Trophoblast cell (in vitro differentiated cells and primary cell): ENCODE measurements around the gene PRKAG1.

Experiments
- DNase-seq, 2 donors: peaks; one replicate each; pipeline ENCODE4 v3.0.0-alpha.2; 2016
- H2AFZ ChIP-seq: 2 replicates; pipeline ENCODE4 v1.6.1; 2013; ENCODE audit warnings: low read length, moderate library complexity, mild to moderate bottlenecking; ENCODE audit not compliant: insufficient read depth, poor library complexity
- H2AK5ac ChIP-seq: 2 replicates; pipeline ENCODE4 v1.6.1; 2013; ENCODE audit warnings: mild to moderate bottlenecking, low read length
- H2BK120ac ChIP-seq: 2 replicates; pipeline ENCODE4 v1.6.1; 2013; ENCODE audit warnings: low read length, mild to moderate bottlenecking, moderate library complexity; ENCODE audit not compliant: insufficient read depth, poor library complexity
- H2BK12ac ChIP-seq: 2 replicates; pipeline ENCODE4 v1.6.1; 2013; ENCODE audit warnings: mild to moderate bottlenecking, low read length, moderate library complexity
- H2BK5ac ChIP-seq: 2 replicates; pipeline ENCODE4 v1.6.1; 2013; ENCODE audit warnings: low read length, low read depth, moderate library complexity, mild to moderate bottlenecking; ENCODE audit not compliant: poor library complexity
- H3K14ac ChIP-seq: 2 replicates; pipeline ENCODE4 v1.6.1; 2013; ENCODE audit warnings: mild to moderate bottlenecking, low read length
- H3K18ac ChIP-seq: 2 replicates; pipeline ENCODE4 v1.6.1; 2013; ENCODE audit warnings: mild to moderate bottlenecking, low read length
- H3K23ac ChIP-seq: 2 replicates; pipeline ENCODE4 v1.6.1; 2013; ENCODE audit warnings: low read length
- H3K27ac ChIP-seq: 2 replicates; pipeline ENCODE4 v1.5.1; 2013; ENCODE audit warnings: low read depth, mild to moderate bottlenecking, inconsistent platforms, low read length, moderate library complexity
- H3K27me3 ChIP-seq: 2 replicates; pipeline ENCODE4 v1.6.1; 2013; ENCODE audit warnings: inconsistent platforms, mild to moderate bottlenecking, low read length, moderate library complexity; ENCODE audit not compliant: insufficient read depth
- H3K36me3 ChIP-seq, 2 experiments: 1 replicate in 1 of 2; 2 replicates in 1 of 2; pipeline ENCODE4 v1.6.1; 2013; ENCODE audit warnings: low read length in 2 of 2, mild to moderate bottlenecking in 2 of 2, moderate library complexity in 1 of 2; ENCODE audit not compliant: insufficient read depth in 2 of 2, control insufficient read depth in 1 of 2
- H3K4ac ChIP-seq: 2 replicates; pipeline ENCODE4 v1.6.1; 2013; ENCODE audit warnings: low read depth, mild to moderate bottlenecking, low read length, moderate library complexity
- H3K4me1 ChIP-seq, 2 experiments: 1 replicate in 1 of 2; 2 replicates in 1 of 2; pipeline ENCODE4 v1.6.1; 2013; ENCODE audit warnings: low read length in 2 of 2, mild to moderate bottlenecking in 2 of 2, moderate library complexity in 1 of 2; ENCODE audit not compliant: insufficient read depth in 2 of 2, control insufficient read depth in 1 of 2
- H3K4me2 ChIP-seq: 2 replicates; pipeline ENCODE4 v1.6.1; 2013; ENCODE audit warnings: inconsistent platforms, mild to moderate bottlenecking, low read length, moderate library complexity
- H3K4me3 ChIP-seq: 2 replicates; pipeline ENCODE4 v1.5.1; 2013; ENCODE audit warnings: mild to moderate bottlenecking, low read depth, low read length, inconsistent platforms
- H3K79me1 ChIP-seq: one replicate; pipeline ENCODE4 v1.6.1; 2013; ENCODE audit warnings: low read length
- H3K79me2 ChIP-seq: 2 replicates; pipeline ENCODE4 v1.6.1; 2013; ENCODE audit warnings: low read length, mild to moderate bottlenecking; ENCODE audit not compliant: control insufficient read depth, insufficient read depth, poor library complexity
- H3K9ac ChIP-seq: 2 replicates; pipeline ENCODE4 v1.6.1; 2013; ENCODE audit warnings: mild to moderate bottlenecking, low read length
- H3K9me3 ChIP-seq: 2 replicates; pipeline ENCODE4 v1.6.1; 2013; ENCODE audit warnings: low read depth, mild to moderate bottlenecking, control low read depth, inconsistent platforms, low read length; ENCODE audit not compliant: insufficient read depth
- H4K12ac ChIP-seq: 2 replicates; pipeline ENCODE4 v1.6.1; 2013; ENCODE audit warnings: low read depth, mild to moderate bottlenecking, low read length, moderate library complexity
- H4K8ac ChIP-seq: 2 replicates; pipeline ENCODE4 v1.6.1; 2013; ENCODE audit warnings: low read depth, mild to moderate bottlenecking, low read length, moderate library complexity
- H4K91ac ChIP-seq: one replicate; pipeline ENCODE4 v1.6.1; 2013; ENCODE audit warnings: low read depth, mild to moderate bottlenecking, low read length, moderate library complexity
- WGBS: extraction: QIAGEN DNeasy Blood & Tissue Kit; methylation state at CpG from one replicate; pipeline ENCODE4 v1.1.7; 2013; ENCODE audit warnings: missing lambda C conversion rate; ENCODE audit not compliant: insufficient read length, insufficient coverage; ENCODE audit errors: extremely low coverage; 5-methylcytosine and 5-hydroxymethylcytosine counted together

Gene PRKAG1

DNA sequence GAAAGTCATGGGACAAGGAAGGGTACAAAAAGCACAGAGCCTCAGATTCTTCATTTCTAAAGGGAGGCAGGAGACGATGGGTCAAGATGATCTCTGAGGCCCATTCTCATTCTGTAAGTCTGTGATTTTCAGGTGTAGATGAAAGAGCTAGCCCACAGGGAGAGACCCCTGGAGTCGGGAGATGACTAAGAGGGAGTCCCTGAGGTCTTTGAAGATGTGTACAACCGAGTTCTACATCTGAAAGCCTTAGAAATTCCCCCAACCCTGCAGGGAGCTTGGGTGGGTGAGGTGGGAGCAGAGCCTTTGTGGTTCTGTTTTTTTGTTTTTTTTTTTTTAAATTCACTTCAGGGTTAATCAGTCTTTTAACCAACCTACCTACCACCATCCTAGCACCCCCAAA is 50.1 kb downstream of the PRKAG1 start:
- H3K14ac ChIP-seq: no peak overlapping the region
- no peak overlapping the region for H2AK5ac ChIP-seq
- no peak overlapping the region for H3K4me2 ChIP-seq
- H2BK5ac ChIP-seq: no peak overlapping the region
- peaks cover 3% of the 10 kb centered on the region for H3K9me3 ChIP-seq
- H3K9ac ChIP-seq: no peak overlapping the region
- peaks cover 41% of the 10 kb centered on the region for H3K27me3 ChIP-seq
- H2BK120ac ChIP-seq: no peak overlapping the region
- no peak overlapping the region for H2BK12ac ChIP-seq
- no peak overlapping the region for H4K8ac ChIP-seq
- H3K27ac ChIP-seq: no peak overlapping the region
- H3K36me3 ChIP-seq: no peaks in the 10 kb centered on the region
- no peak overlapping the region for H2AFZ ChIP-seq
- no peak overlapping the region for H4K12ac ChIP-seq
- no peaks in the 10 kb centered on the region for H3K79me1 ChIP-seq
- H3K4me3 ChIP-seq: no peak overlapping the region
- H3K4ac ChIP-seq: no peak overlapping the region
- no peak overlapping the region for H3K23ac ChIP-seq
- no CpG with 5 or more reads among the region's 3 CpGs for WGBS
- DNase-seq: no peak
- H3K79me2 ChIP-seq: no peaks in the 10 kb centered on the region
- no peak overlapping the region for H4K91ac ChIP-seq
- H3K4me1 ChIP-seq: peaks cover 5 to 16% of the 10 kb centered on the region in 2 experiments
- H3K18ac ChIP-seq: no peak overlapping the region

GRCh38 chr12:48967991-48968390 is 50.6 kb downstream of the PRKAG1 start:
- peaks cover 5 to 16% of the 10 kb centered on the region in 2 experiments for H3K4me1 ChIP-seq
- no CpG with 5 or more reads among the region's 7 CpGs for WGBS
- H3K18ac ChIP-seq: no peak overlapping the region
- H3K79me2 ChIP-seq: no peaks in the 10 kb centered on the region
- H3K9ac ChIP-seq: no peak overlapping the region
- no peak overlapping the region for H3K23ac ChIP-seq
- H3K79me1 ChIP-seq: no peaks in the 10 kb centered on the region
- H3K14ac ChIP-seq: no peak overlapping the region
- H3K27ac ChIP-seq: no peak overlapping the region
- H2BK5ac ChIP-seq: no peak overlapping the region
- H2AK5ac ChIP-seq: no peak overlapping the region
- H3K9me3 ChIP-seq: peaks cover 3% of the 10 kb centered on the region
- H3K36me3 ChIP-seq: no peaks in the 10 kb centered on the region
- peaks cover 37% of the 10 kb centered on the region for H3K27me3 ChIP-seq
- H4K8ac ChIP-seq: no peak overlapping the region
- H2AFZ ChIP-seq: no peak overlapping the region
- H2BK12ac ChIP-seq: no peak overlapping the region
- no peak overlapping the region for H3K4ac ChIP-seq
- no peak overlapping the region for H3K4me2 ChIP-seq
- H3K4me3 ChIP-seq: no peak overlapping the region
- DNase-seq: no peak
- H4K12ac ChIP-seq: no peak overlapping the region
- no peak overlapping the region for H2BK120ac ChIP-seq
- no peak overlapping the region for H4K91ac ChIP-seq

GRCh38 chr12:48966177-48966895 is 52.2 kb downstream of the PRKAG1 start:
- H2BK5ac ChIP-seq: no peak overlapping the region
- H4K91ac ChIP-seq: no peak overlapping the region
- peaks cover 23% of the 10 kb centered on the region for H3K27me3 ChIP-seq
- H3K9me3 ChIP-seq: peaks cover 3% of the 10 kb centered on the region
- no peaks in the 10 kb centered on the region for H3K36me3 ChIP-seq
- no peak overlapping the region for H3K27ac ChIP-seq
- no peak overlapping the region for H2BK12ac ChIP-seq
- H3K79me1 ChIP-seq: no peaks in the 10 kb centered on the region
- H3K79me2 ChIP-seq: no peaks in the 10 kb centered on the region
- no peak overlapping the region for H3K14ac ChIP-seq
- H3K4ac ChIP-seq: no peak overlapping the region
- no peak for DNase-seq
- no peak overlapping the region for H3K23ac ChIP-seq
- H3K4me2 ChIP-seq: no peak overlapping the region
- H4K8ac ChIP-seq: no peak overlapping the region
- H3K9ac ChIP-seq: no peak overlapping the region
- no peak overlapping the region for H3K4me3 ChIP-seq
- no peak overlapping the region for H4K12ac ChIP-seq
- H3K4me1 ChIP-seq: peaks cover 5 to 10% of the 10 kb centered on the region in 2 experiments
- WGBS: no CpG with 5 or more reads among the region's 20 CpGs
- no peak overlapping the region for H3K18ac ChIP-seq
- H2BK120ac ChIP-seq: no peak overlapping the region
- H2AK5ac ChIP-seq: no peak overlapping the region
- no peak overlapping the region for H2AFZ ChIP-seq

- no peak for DNase-seq
- Histone ChIP-seq H4K8ac (no peak overlapping the region), H3K4me1 (peaks cover 0 to 2% of the 10 kb centered on the region in 2 experiments), H3K27ac (no peak overlapping the region), H3K9me3 (no peaks in the 10 kb centered on the region), H3K4ac (no peak overlapping the region), H3K79me1 (no peaks in the 10 kb centered on the region), H3K27me3 (peaks cover 14% of the 10 kb centered on the region), H3K4me3 (no peak overlapping the region), H2BK5ac (no peak overlapping the region), H2AFZ (no peak overlapping the region), H2BK120ac (no peak overlapping the region), H3K79me2 (no peaks in the 10 kb centered on the region), H2AK5ac (no peak overlapping the region), H3K4me2 (no peak overlapping the region), H3K23ac (no peak overlapping the region), H3K36me3 (no peaks in the 10 kb centered on the region), H4K91ac (no peak overlapping the region), H4K12ac (no peak overlapping the region), H3K14ac (no peak overlapping the region), H3K18ac (no peak overlapping the region), H2BK12ac (no peak overlapping the region), H3K9ac (no peak overlapping the region)
Observed at GRCh38 chr12:48965298-48965838, 53.2 kb downstream of the PRKAG1 start.
